GM13976 (cell line): ENCODE results near the gene CBLC.

ENCODE experiments used
- DNase-seq: peaks from one replicate; pipeline ENCODE4 v3.0.0; 2012; ENCODE audit warnings: low spot score
- in situ Hi-C: fragments of 300-500 bp; cut with MboI; formaldehyde crosslinking; loops from one replicate; pipeline ENCODE4 v1.12.0; 2022; ENCODE audit warnings: low sequenced_read_pairs, mixed read lengths, inconsistent platforms; ENCODE audit not compliant: unreplicated experiment
- TF ChIP-seq, protein P1 (sequence below): IDR thresholded peaks from 2 replicates; pipeline ENCODE4 v1.5.1; 2012; ENCODE audit warnings: borderline replicate concordance, mild to moderate bottlenecking; ENCODE audit not compliant: insufficient read depth; ENCODE audit errors: extremely low read depth, missing control alignments, control extremely low read depth

CBLC gene

GRCh38 chr19:44846455-44847143 is 68.9 kb downstream of the CBLC start:
- no peak for DNase-seq
- in situ Hi-C loops = no loop called here
- TF ChIP-seq, protein P1, sequence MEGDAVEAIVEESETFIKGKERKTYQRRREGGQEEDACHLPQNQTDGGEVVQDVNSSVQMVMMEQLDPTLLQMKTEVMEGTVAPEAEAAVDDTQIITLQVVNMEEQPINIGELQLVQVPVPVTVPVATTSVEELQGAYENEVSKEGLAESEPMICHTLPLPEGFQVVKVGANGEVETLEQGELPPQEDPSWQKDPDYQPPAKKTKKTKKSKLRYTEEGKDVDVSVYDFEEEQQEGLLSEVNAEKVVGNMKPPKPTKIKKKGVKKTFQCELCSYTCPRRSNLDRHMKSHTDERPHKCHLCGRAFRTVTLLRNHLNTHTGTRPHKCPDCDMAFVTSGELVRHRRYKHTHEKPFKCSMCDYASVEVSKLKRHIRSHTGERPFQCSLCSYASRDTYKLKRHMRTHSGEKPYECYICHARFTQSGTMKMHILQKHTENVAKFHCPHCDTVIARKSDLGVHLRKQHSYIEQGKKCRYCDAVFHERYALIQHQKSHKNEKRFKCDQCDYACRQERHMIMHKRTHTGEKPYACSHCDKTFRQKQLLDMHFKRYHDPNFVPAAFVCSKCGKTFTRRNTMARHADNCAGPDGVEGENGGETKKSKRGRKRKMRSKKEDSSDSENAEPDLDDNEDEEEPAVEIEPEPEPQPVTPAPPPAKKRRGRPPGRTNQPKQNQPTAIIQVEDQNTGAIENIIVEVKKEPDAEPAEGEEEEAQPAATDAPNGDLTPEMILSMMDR = no peak

GRCh38 chr19:44847144-44848035 is 69.7 kb downstream of the CBLC start:
- in situ Hi-C loops = no loop called here
- no peak for DNase-seq
- TF ChIP-seq, protein P1 = no peak

DNA sequence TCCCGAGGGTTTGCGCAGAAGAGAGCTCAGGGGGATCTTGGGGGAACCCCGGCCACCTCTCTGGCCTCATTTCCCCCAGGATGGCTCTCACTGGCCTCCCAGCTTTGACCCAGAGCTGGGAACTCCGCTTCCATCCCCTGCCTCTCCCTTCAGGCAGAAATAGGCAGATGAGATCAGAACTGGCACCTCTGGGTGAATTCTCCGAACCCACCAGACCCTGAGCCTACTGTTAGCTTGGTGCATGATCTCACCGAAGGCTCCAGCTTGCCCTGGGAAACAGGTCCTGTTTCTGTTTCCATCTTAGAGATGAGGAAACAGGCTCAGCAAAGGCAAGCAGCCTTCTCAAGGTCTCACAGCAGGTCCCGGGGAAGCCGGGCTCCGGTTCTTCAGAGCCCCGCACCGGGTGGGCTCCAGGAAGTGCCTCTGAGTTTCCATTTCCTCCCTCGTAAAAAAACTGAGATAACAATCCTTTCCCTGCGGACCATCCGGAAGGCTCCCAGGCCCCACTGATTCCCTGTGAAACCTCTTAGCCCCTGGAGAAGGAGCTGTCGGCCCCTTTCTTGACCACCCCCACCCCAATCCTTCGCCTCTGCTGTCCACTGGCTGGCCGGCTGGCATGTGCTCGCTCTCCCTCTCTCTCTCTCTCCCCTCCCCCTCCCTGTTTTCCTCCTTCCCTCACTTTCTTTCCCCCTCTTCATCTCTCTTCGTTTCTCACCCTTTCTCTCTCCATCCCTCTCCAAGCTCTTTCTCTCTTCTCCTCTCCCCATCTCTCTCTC is 70.5 kb downstream of the CBLC start:
- in situ Hi-C loops = no loop called here
- DNase-seq = no peak
- TF ChIP-seq, protein P1 = no peak

GRCh38 chr19:44848812-44849447 is 71.2 kb downstream of the CBLC start:
- in situ Hi-C loops = no loop called here
- no peak for DNase-seq
- TF ChIP-seq, protein P1 = no peak
